HCT116 (cell line): Measurements from ENCODE around the gene PAQR4. TPM values are rescaled to one million over a fixed set of nuclear protein-coding genes. Genes with fewer than 3 reads are reported as not detected.

ENCODE experiments used
- ATAC-seq: fragments of 200-7000 bp; cut with Tn5 transposase; 2 replicates; pipeline ENCODE4 v1.9.1; 2020; ENCODE audit warnings: mild to moderate bottlenecking, moderate library complexity
- BruUV-seq: library from RNA; stranded (reverse); fragments of 400-500 nt; replicated peaks from 2 replicates; lab custom pipeline; 2021; lab: Mats Ljungman, UMichigan
- CTCF ChIA-PET: fragments of 300-600 bp; sonication (Branson Sonifier 250); formaldehyde crosslinking; loops from one replicate; lab custom pipeline; 2021; ENCODE audit warnings: antibody characterized with exemption; lab: Charles Lee
- POLR2A ChIA-PET: fragments of 300-600, 350-600 bp; sonication (Branson Sonifier 250); formaldehyde crosslinking; loops from one replicate; lab custom pipeline; 2021; ENCODE audit warnings: antibody characterized with exemption; lab: Charles Lee
- RAD21 ChIA-PET, 2 experiments: fragments of 300-600 bp; sonication (Branson Sonifier 250); formaldehyde crosslinking; loops; one replicate each; lab custom pipeline; 2023; ENCODE audit warnings: low total read pairs in 2 of 2; ENCODE audit not compliant: uncharacterized antibody in 2 of 2, unreplicated experiment in 2 of 2, low non-redundant PET in 1 of 2; lab: Charles Lee
- DNase-seq: peaks from one replicate; pipeline ENCODE4 v3.0.0-alpha.2; 2010; ENCODE audit warnings: low read depth, low spot score
- H2AFZ ChIP-seq: fragments of 200-600 bp; shearing (Covaris generic), sonication (generic); 2 replicates; pipeline ENCODE4 v1.6.1; 2017; ENCODE audit warnings: low read depth, mixed run types, mixed read lengths, antibody characterized with exemption, low read length; ENCODE audit not compliant: poor library complexity, severe bottlenecking
- H3K27ac ChIP-seq: 2 replicates; pipeline ENCODE4 v1.5.1; 2012; ENCODE audit warnings: low read depth, low read length
- H3K27me3 ChIP-seq: fragments of 200-600 bp; sonication (generic); 2 replicates; pipeline ENCODE4 v1.6.1; 2016; ENCODE audit warnings: mixed run types, low read length, mixed read lengths; ENCODE audit not compliant: insufficient read depth
- H3K36me3 ChIP-seq, 2 experiments: fragments of 200-500 bp in 1 of 2; fragments of 200-600 bp in 1 of 2; sonication (Bioruptor generic) in 1 of 2; sonication (generic) in 1 of 2; 2 replicates each; pipeline versions ENCODE4 v1.5.1 to v1.6.1; 2014 to 2016; ENCODE audit warnings: low read length in 2 of 2, inconsistent platforms in 1 of 2, mixed read lengths in 1 of 2, mixed run types in 1 of 2; ENCODE audit not compliant: insufficient read depth in 2 of 2, control insufficient read depth in 1 of 2
- H3K4me1 ChIP-seq, 2 experiments: fragments of 200-600 bp in 1 of 2; sonication (generic) in 1 of 2; 2 replicates each; pipeline versions ENCODE4 v1.5.1 to v1.6.1; 2012 to 2017; ENCODE audit warnings: low read length in 2 of 2, inconsistent platforms in 1 of 2, mild to moderate bottlenecking in 1 of 2, mixed read lengths in 1 of 2, mixed run types in 1 of 2, moderate library complexity in 1 of 2; ENCODE audit not compliant: insufficient read depth in 2 of 2, control insufficient read depth in 1 of 2
- H3K4me2 ChIP-seq: fragments of 200-600 bp; sonication (generic); 2 replicates; pipeline ENCODE4 v1.6.1; 2017; ENCODE audit warnings: mixed run types, low read length, mixed read lengths
- H3K4me3 ChIP-seq, 2 experiments: fragments of 200-600 bp in 1 of 2; sonication (generic) in 1 of 2; replicated peaks in 1 of 2; 2 replicates each; pipeline ENCODE4 v1.5.1; 2011 to 2016; ENCODE audit warnings: low read length in 2 of 2, control low read depth in 1 of 2, low read depth in 1 of 2, mild to moderate bottlenecking in 1 of 2, mixed read lengths in 1 of 2, mixed run types in 1 of 2
- H3K79me2 ChIP-seq: fragments of 200-600 bp; sonication (generic); 2 replicates; pipeline ENCODE4 v1.6.1; 2017; ENCODE audit warnings: mild to moderate bottlenecking, mixed run types, low read length, moderate library complexity, mixed read lengths; ENCODE audit not compliant: insufficient read depth
- H3K9ac ChIP-seq: fragments of 200-600 bp; sonication (generic); 2 replicates; pipeline ENCODE4 v1.6.1; 2016; ENCODE audit warnings: low read length, mixed read lengths
- H3K9me2 ChIP-seq: fragments of 200-600 bp; sonication (generic), shearing (Covaris generic); 2 replicates; pipeline ENCODE4 v1.6.1; 2017; ENCODE audit warnings: mixed run types, mild to moderate bottlenecking, moderate library complexity; ENCODE audit not compliant: insufficient read depth
- H3K9me3 ChIP-seq, 2 experiments: fragments of 200-500 bp in 1 of 2; fragments of 200-600 bp in 1 of 2; sonication (Bioruptor generic) in 1 of 2; sonication (generic) in 1 of 2; 2 replicates each; pipeline ENCODE4 v1.6.1; 2014 to 2017; ENCODE audit warnings: low read length in 2 of 2, mixed read lengths in 2 of 2, inconsistent platforms in 1 of 2, low read depth in 1 of 2, mild to moderate bottlenecking in 1 of 2, mixed run types in 1 of 2, moderate library complexity in 1 of 2; ENCODE audit not compliant: control insufficient read depth in 1 of 2, insufficient read depth in 1 of 2
- H4K20me1 ChIP-seq: fragments of 200-600 bp; sonication (generic), shearing (Covaris generic); 2 replicates; pipeline ENCODE4 v1.6.1; 2017; ENCODE audit warnings: mixed run types, mild to moderate bottlenecking, moderate library complexity; ENCODE audit not compliant: insufficient read depth
- CBX3 ChIP-seq: IDR thresholded peaks from 2 replicates; pipeline ENCODE4 v1.6.1; 2012; ENCODE audit warnings: low read depth
- EGR1 ChIP-seq: IDR thresholded peaks from 2 replicates; pipeline ENCODE4 v1.6.1; 2012; ENCODE audit warnings: low read depth
- ELF1 ChIP-seq: IDR thresholded peaks from 2 replicates; pipeline ENCODE4 v1.6.1; 2012; ENCODE audit warnings: low read depth, borderline replicate concordance
- EZH2 ChIP-seq: fragments of 200-600 bp; sonication (generic); IDR thresholded peaks from 2 replicates; pipeline ENCODE4 v1.6.1; 2017; ENCODE audit warnings: antibody characterized with exemption, mixed run types
- EZH2phosphoT487 ChIP-seq: fragments of 200-600 bp; IDR thresholded peaks from 2 replicates; pipeline ENCODE4 v1.6.1; 2018; ENCODE audit warnings: antibody characterized with exemption, borderline replicate concordance
- FOSL1 ChIP-seq: IDR thresholded peaks from 2 replicates; pipeline ENCODE4 v1.6.1; 2012; ENCODE audit warnings: low read depth
- POLR2A ChIP-seq: IDR thresholded peaks from 2 replicates; pipeline ENCODE4 v1.7.0; 2011; ENCODE audit warnings: borderline replicate concordance; ENCODE audit not compliant: insufficient read depth, insufficient read length; ENCODE audit errors: extremely low read depth
- POLR2AphosphoS5 ChIP-seq: IDR thresholded peaks from 2 replicates; pipeline ENCODE4 v1.6.1; 2011; ENCODE audit warnings: mild to moderate bottlenecking, low read depth, low read length, moderate library complexity
- RAD21 ChIP-seq: IDR thresholded peaks from 2 replicates; pipeline ENCODE4 v1.6.1; 2012; ENCODE audit warnings: low read depth, mild to moderate bottlenecking
- SIN3A ChIP-seq: IDR thresholded peaks from 2 replicates; pipeline ENCODE4 v1.6.1; 2012; ENCODE audit warnings: low read depth
- SP1 ChIP-seq: IDR thresholded peaks from 2 replicates; pipeline ENCODE4 v1.6.1; 2012; ENCODE audit warnings: low read depth
- SRF ChIP-seq: IDR thresholded peaks from 2 replicates; pipeline ENCODE4 v1.6.1; 2012; ENCODE audit warnings: low read depth
- TCF7L2 ChIP-seq: IDR thresholded peaks from 2 replicates; pipeline ENCODE4 v1.7.0; 2011; ENCODE audit warnings: borderline replicate concordance, inconsistent platforms; ENCODE audit not compliant: insufficient read depth, insufficient read length; ENCODE audit errors: extremely low read depth
- YY1 ChIP-seq: IDR thresholded peaks from 2 replicates; pipeline ENCODE4 v1.6.1; 2011; ENCODE audit warnings: low read length, low read depth, moderate library complexity, mild to moderate bottlenecking; ENCODE audit not compliant: insufficient replicate concordance; ENCODE audit errors: extremely low read depth
- ZFX ChIP-seq: fragments of 450-650 bp; IDR thresholded peaks from 2 replicates; pipeline ENCODE4 v1.6.1; 2017
- ZNF274 ChIP-seq: fragments of 200-500 bp; sonication (Bioruptor generic); IDR thresholded peaks from 2 replicates; pipeline ENCODE4 v1.6.1; 2014; ENCODE audit warnings: mild to moderate bottlenecking, low read depth, low read length, inconsistent platforms
- intact Hi-C: fragments of 100-400 bp; cut with micrococcal nuclease; formaldehyde crosslinking; loops from 2 replicates; pipeline ENCODE4 v1.10.0; 2022
- total RNA-seq: library from RNA; stranded (reverse); gene quantifications from one replicate; pipeline ENCODE4 v1.2.1, GENCODE V29; 2021; ENCODE audit not compliant: unreplicated experiment
- TF ChIP-seq, protein P1 (sequence below): IDR thresholded peaks from 2 replicates; pipeline ENCODE4 v1.6.1; 2011; ENCODE audit warnings: mild to moderate bottlenecking, low read length, moderate library complexity; ENCODE audit not compliant: insufficient replicate concordance; ENCODE audit errors: extremely low read depth
- TF ChIP-seq, protein P2 (sequence below): IDR thresholded peaks from 2 replicates; pipeline ENCODE4 v1.6.1; 2012
- TF ChIP-seq, protein P3 (sequence below): IDR thresholded peaks from 2 replicates; pipeline ENCODE4 v1.6.1; 2012
- TF ChIP-seq, protein P4 (sequence below), 3 experiments: fragments of 200-600 bp in 1 of 3; sonication (generic) in 1 of 3; IDR thresholded peaks in 2 of 3; conservative IDR thresholded peaks in 1 of 3; 2 replicates each; pipeline ENCODE4 v1.5.1; 2012 to 2017; ENCODE audit warnings: low read depth in 2 of 3, low read length in 2 of 3, antibody characterized with exemption in 1 of 3, borderline replicate concordance in 1 of 3, control low read depth in 1 of 3, mild to moderate bottlenecking in 1 of 3, mixed read lengths in 1 of 3, mixed run types in 1 of 3, moderate library complexity in 1 of 3; ENCODE audit not compliant: insufficient read depth in 1 of 3

The PAQR4 gene
- total RNA-seq, 1 experiment from 2014 or later, result 45.6 TPM

DNA sequence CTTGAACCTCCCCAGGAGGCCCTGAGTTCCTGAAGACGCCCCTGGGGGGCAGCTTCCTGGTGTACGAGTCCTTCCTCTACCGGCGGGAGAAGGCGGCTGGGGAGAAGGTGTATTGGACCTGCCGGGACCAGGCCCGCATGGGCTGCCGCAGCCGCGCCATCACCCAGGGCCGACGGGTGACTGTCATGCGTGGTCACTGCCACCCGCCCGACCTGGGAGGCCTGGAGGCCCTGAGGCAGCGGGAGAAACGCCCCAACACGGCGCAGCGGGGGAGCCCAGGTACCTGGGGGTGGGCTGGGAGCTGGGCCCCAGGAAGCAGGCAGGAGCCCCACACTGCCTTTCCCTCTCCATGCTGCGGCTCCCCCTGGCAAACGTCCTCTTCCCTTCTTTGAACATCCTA is 35.4 kb upstream of the PAQR4 start:
- Histone ChIP-seq H3K27me3 (no peaks in the 10 kb centered on the region), H3K79me2 (no peaks in the 10 kb centered on the region), H3K36me3 (no peaks in the 10 kb centered on the region; a peak in 2 of 4 replicates), H3K9ac (no peak overlapping the region), H4K20me1 (no peaks in the 10 kb centered on the region), H2AFZ (no peak overlapping the region), H3K4me3 (no peak overlapping the region), H3K9me3 (no peaks in the 10 kb centered on the region), H3K4me1 (no peaks in the 10 kb centered on the region), H3K27ac (no peak overlapping the region), H3K9me2 (no peaks in the 10 kb centered on the region), H3K4me2 (no peak overlapping the region)
- no TSS peak for BruUV-seq
- no peak for DNase-seq
- POLR2A ChIA-PET, result no interaction called here
- intact Hi-C loops, result no loop called here
- TF ChIP-seq ELF1, result no peak
- no peak for TF ChIP-seq YY1
- TF ChIP-seq RAD21, result no peak
- TF ChIP-seq FOSL1, result no peak
- no peak for TF ChIP-seq SRF
- no peak for TF ChIP-seq CBX3
- TF ChIP-seq, protein P1, sequence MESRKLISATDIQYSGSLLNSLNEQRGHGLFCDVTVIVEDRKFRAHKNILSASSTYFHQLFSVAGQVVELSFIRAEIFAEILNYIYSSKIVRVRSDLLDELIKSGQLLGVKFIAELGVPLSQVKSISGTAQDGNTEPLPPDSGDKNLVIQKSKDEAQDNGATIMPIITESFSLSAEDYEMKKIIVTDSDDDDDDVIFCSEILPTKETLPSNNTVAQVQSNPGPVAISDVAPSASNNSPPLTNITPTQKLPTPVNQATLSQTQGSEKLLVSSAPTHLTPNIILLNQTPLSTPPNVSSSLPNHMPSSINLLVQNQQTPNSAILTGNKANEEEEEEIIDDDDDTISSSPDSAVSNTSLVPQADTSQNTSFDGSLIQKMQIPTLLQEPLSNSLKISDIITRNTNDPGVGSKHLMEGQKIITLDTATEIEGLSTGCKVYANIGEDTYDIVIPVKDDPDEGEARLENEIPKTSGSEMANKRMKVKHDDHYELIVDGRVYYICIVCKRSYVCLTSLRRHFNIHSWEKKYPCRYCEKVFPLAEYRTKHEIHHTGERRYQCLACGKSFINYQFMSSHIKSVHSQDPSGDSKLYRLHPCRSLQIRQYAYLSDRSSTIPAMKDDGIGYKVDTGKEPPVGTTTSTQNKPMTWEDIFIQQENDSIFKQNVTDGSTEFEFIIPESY, result no peak
- TF ChIP-seq, protein P2, sequence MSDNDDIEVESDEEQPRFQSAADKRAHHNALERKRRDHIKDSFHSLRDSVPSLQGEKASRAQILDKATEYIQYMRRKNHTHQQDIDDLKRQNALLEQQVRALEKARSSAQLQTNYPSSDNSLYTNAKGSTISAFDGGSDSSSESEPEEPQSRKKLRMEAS, result no peak
- no peak for TF ChIP-seq POLR2AphosphoS5
- TF ChIP-seq, protein P3, sequence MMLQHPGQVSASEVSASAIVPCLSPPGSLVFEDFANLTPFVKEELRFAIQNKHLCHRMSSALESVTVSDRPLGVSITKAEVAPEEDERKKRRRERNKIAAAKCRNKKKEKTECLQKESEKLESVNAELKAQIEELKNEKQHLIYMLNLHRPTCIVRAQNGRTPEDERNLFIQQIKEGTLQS, result no peak
- TF ChIP-seq TCF7L2, result no peak
- TF ChIP-seq, protein P4, sequence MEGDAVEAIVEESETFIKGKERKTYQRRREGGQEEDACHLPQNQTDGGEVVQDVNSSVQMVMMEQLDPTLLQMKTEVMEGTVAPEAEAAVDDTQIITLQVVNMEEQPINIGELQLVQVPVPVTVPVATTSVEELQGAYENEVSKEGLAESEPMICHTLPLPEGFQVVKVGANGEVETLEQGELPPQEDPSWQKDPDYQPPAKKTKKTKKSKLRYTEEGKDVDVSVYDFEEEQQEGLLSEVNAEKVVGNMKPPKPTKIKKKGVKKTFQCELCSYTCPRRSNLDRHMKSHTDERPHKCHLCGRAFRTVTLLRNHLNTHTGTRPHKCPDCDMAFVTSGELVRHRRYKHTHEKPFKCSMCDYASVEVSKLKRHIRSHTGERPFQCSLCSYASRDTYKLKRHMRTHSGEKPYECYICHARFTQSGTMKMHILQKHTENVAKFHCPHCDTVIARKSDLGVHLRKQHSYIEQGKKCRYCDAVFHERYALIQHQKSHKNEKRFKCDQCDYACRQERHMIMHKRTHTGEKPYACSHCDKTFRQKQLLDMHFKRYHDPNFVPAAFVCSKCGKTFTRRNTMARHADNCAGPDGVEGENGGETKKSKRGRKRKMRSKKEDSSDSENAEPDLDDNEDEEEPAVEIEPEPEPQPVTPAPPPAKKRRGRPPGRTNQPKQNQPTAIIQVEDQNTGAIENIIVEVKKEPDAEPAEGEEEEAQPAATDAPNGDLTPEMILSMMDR (IDR thresholded peaks at IDR 0.05 in 2 of 3, conservative IDR thresholded peaks at IDR 0.05 in 1 of 3; ENCODE audit: borderline replicate concordance in 1 of 3, insufficient read depth in 1 of 3, low read depth in 2 of 3, low read length in 2 of 3), result no peak
- no peak for TF ChIP-seq EZH2
- no peak for TF ChIP-seq POLR2A
- TF ChIP-seq EGR1, result no peak
- TF ChIP-seq ZNF274, result no peak
- TF ChIP-seq SP1, result no peak
- no peak for TF ChIP-seq SIN3A
- no peak for TF ChIP-seq ZFX
- TF ChIP-seq EZH2phosphoT487, result no peak
- no peak for ATAC-seq
- RAD21 ChIA-PET, result no interaction called here
- CTCF ChIA-PET, result no interaction called here
